Left lung (tissue), 10 donors: ENCODE results near the gene NAP1L4. TPM values are rescaled to one million over a fixed set of nuclear protein-coding genes. Genes with fewer than 3 reads are reported as not detected.

Experiments
- ATAC-seq: fragments of 200-7000 bp; cut with Tn5 transposase; one replicate; pipeline ENCODE4 v1.9.1; 2020; ENCODE audit warnings: moderate library complexity
- DNase-seq, 4 donors: peaks; one replicate each; pipeline ENCODE4 v3.0.0-alpha.2; 2013 to 2020
- H3K27ac ChIP-seq, 2 donors: fragments of 200-600 bp; sonication (generic) in 1 of 2; one replicate each; pipeline versions ENCODE4 v1.5.0 to v1.8.0; 2020 to 2021
- H3K27me3 ChIP-seq, 2 donors: fragments of 200-600 bp; sonication (generic) in 1 of 2; one replicate each; pipeline versions ENCODE4 v1.5.0 to v1.8.0; 2020 to 2021
- H3K36me3 ChIP-seq, 2 donors: fragments of 200-600 bp; sonication (generic) in 1 of 2; one replicate each; pipeline versions ENCODE4 v1.5.0 to v1.8.0; 2020 to 2021
- H3K4me1 ChIP-seq, 2 donors: fragments of 200-600 bp; one replicate each; pipeline ENCODE4 v1.8.0; 2021
- H3K4me3 ChIP-seq, 2 donors: fragments of 200-600 bp; sonication (generic) in 1 of 2; one replicate each; pipeline versions ENCODE4 v1.5.0 to v1.8.0; 2020 to 2021; ENCODE audit warnings: mild to moderate bottlenecking in 1 of 2
- H3K9me3 ChIP-seq, 2 donors: fragments of 200-600 bp; sonication (generic) in 1 of 2; one replicate each; pipeline versions ENCODE4 v1.5.0 to v1.8.0; 2020 to 2021
- CTCF ChIP-seq, 2 donors: fragments of 200-600 bp; sonication (generic) in 1 of 2; IDR thresholded peaks; one replicate each; pipeline versions ENCODE4 v1.5.0 to v1.8.0; 2021; ENCODE audit warnings: antibody characterized with exemption in 2 of 2
- intact Hi-C, 2 donors: fragments of 100-400 bp; cut with DNase I; formaldehyde crosslinking; loops; one replicate each; pipeline versions ENCODE4 v1.11.2 to v1.14.2; 2022
- polyA plus RNA-seq, 6 donors: library from polyadenylated mRNA; unstranded; fragments of 120-200 nt; gene quantifications; one replicate each; pipeline ENCODE4 v1.2.1, GENCODE V29; 2013; ENCODE audit not compliant: insufficient read length in 6 of 6
- total RNA-seq, 2 donors: library from RNA; stranded (reverse); fragmentation: NEBNext Ultra II Directional; extraction: Animal tissue kit (Norgen Biotek cat#: 25700); gene quantifications; one replicate each; pipeline ENCODE4 v1.2.1, GENCODE V29; 2021
- donor health status: DM: no; HTN: yes; CAD: no.
- donor health status: DM: no; HTN: no; CAD: no.

The NAP1L4 gene
- total and polyA plus RNA-seq, 8 donors: 101 to 204 (median 180) TPM

- intact Hi-C loops: no loop called here
- no peaks in the 10 kb centered on the region for H3K9me3 ChIP-seq
- ATAC-seq (peak; percentile 63), DNase-seq (peak in 2 of 4 donors; percentile 90 to 91)
- H3K27ac ChIP-seq: peak overlapping the region; percentile 76 to 89
- H3K27me3 ChIP-seq: no peaks in the 10 kb centered on the region
- peak overlapping the region in 1 of 2 donors; percentile 26 for H3K4me3 ChIP-seq
- no peaks in the 10 kb centered on the region for H3K36me3 ChIP-seq
- peaks cover 12 to 51% of the 10 kb centered on the region in 2 donors for H3K4me1 ChIP-seq
- no peak for TF ChIP-seq CTCF (IDR thresholded peaks at IDR 0.05)
These were observed 93.6 kb downstream of the NAP1L4 start for GRCh38 chr11:2898366-2899079.

- TF ChIP-seq CTCF (IDR thresholded peaks at IDR 0.05): no peak
- Histone ChIP-seq H3K4me1 (peaks cover 15 to 50% of the 10 kb centered on the region in 2 donors), H3K4me3 (no peak overlapping the region), H3K27me3 (no peaks in the 10 kb centered on the region), H3K27ac (no peak overlapping the region), H3K9me3 (no peaks in the 10 kb centered on the region), H3K36me3 (no peaks in the 10 kb centered on the region)
- intact Hi-C loops: no loop called here
- ATAC-seq (no peak), DNase-seq (no peak)
These were observed 95.1 kb downstream of the NAP1L4 start for GRCh38 chr11:2897048-2897447.

- DNase-seq (no peak), ATAC-seq (no peak)
- intact Hi-C loops: no loop called here
- Histone ChIP-seq H3K4me3 (no peak overlapping the region), H3K27me3 (no peaks in the 10 kb centered on the region), H3K9me3 (no peaks in the 10 kb centered on the region), H3K27ac (no peak overlapping the region), H3K4me1 (peaks cover 23 to 51% of the 10 kb centered on the region in 2 donors), H3K36me3 (no peaks in the 10 kb centered on the region)
- TF ChIP-seq CTCF (IDR thresholded peaks at IDR 0.05): no peak
These were observed 96.1 kb downstream of the NAP1L4 start for GRCh38 chr11:2896047-2896446.

Other genes starting within 250 kb of the NAP1L4 start
- 10 to 100 TPM; 18.0 to 31.7 TPM for gene CDKN1C, start 106.6 kb downstream of the NAP1L4 start, total RNA-seq
- 10 to 100 TPM; 52.2 to 90.1 (median 74.3) TPM for gene CDKN1C, start 106.6 kb downstream of the NAP1L4 start, polyA plus RNA-seq
- 10 to 100 TPM; 28.3 to 50.0 TPM for gene PHLDA2, start 62.9 kb downstream of the NAP1L4 start, total RNA-seq
- 1 to 10 TPM in 1 of 6 donors, under 1 TPM in 4, not detected in 1; 0.23 to 1.7 (median 0.69) TPM for gene PHLDA2, start 62.9 kb downstream of the NAP1L4 start, polyA plus RNA-seq
- 10 to 100 TPM; 39.3 to 49.9 TPM for gene CARS1, start 65.1 kb upstream of the NAP1L4 start, total RNA-seq
- gene CARS1, start 65.1 kb upstream of the NAP1L4 start, polyA plus RNA-seq: 10 to 100 TPM; 28.3 to 36.6 (median 30.5) TPM
- 10 to 100 TPM; 34.5 to 39.6 TPM for gene OSBPL5, start 173.0 kb upstream of the NAP1L4 start, total RNA-seq
- 10 to 100 TPM; 19.5 to 37.0 (median 27.8) TPM for gene OSBPL5, start 173.0 kb upstream of the NAP1L4 start, polyA plus RNA-seq
- not detected for gene MRGPRG, start 226.5 kb upstream of the NAP1L4 start, total RNA-seq
- gene MRGPRG, start 226.5 kb upstream of the NAP1L4 start, polyA plus RNA-seq: not detected
- gene MRGPRE, start 240.1 kb upstream of the NAP1L4 start, total RNA-seq: under 1 TPM; 0.31 to 0.47 TPM
- gene MRGPRE, start 240.1 kb upstream of the NAP1L4 start, polyA plus RNA-seq: under 1 TPM in 2 of 6 donors, not detected in 4; 0.11 to 0.20 TPM